Naive thymus-derived CD8-positive, alpha-beta T cell (primary cell): ENCODE measurements around the gene NISCH. TPM values are rescaled to one million over a fixed set of nuclear protein-coding genes. Genes with fewer than 3 reads are reported as not detected.

Experiments
- ATAC-seq, 2 donors: fragments of 150-1000 bp; cut with Tn5 transposase in 1 of 2; sonication (Bioruptor Pico), chemical (Tn5 transposase) in 1 of 2; 1 replicate in 1 of 2; 2 replicates in 1 of 2; pipeline ENCODE4 v1.10.0; 2021; ENCODE audit warnings: mild to moderate bottlenecking in 2 of 2, moderate library complexity in 2 of 2
- POLR2A ChIA-PET: fragments of 350-600 bp; sonication (Branson Sonifier 250); formaldehyde crosslinking; loops from one replicate; lab custom pipeline; 2021; ENCODE audit warnings: antibody characterized with exemption; lab: Charles Lee
- DNase-seq, 10 donors: peaks; one replicate each; pipeline versions ENCODE4 v3.0.0 to v3.0.0-alpha.2; 2020 to 2022
- H3K27ac Mint-ChIP-seq, 10 donors: one replicate each; pipeline ENCODE4 v1.8.0; 2020 to 2022; ENCODE audit warnings: mild to moderate bottlenecking in 10 of 10, mixed read lengths in 10 of 10, moderate library complexity in 4 of 10, inconsistent platforms in 1 of 10
- H3K27me3 Mint-ChIP-seq, 5 donors: one replicate each; pipeline ENCODE4 v1.8.0; 2021 to 2022; ENCODE audit warnings: mixed read lengths in 5 of 5
- H3K36me3 Mint-ChIP-seq, 3 donors: one replicate each; pipeline ENCODE4 v1.8.0; 2020 to 2022; ENCODE audit warnings: mixed read lengths in 3 of 3, mild to moderate bottlenecking in 2 of 3, inconsistent platforms in 1 of 3
- H3K4me1 Mint-ChIP-seq, 4 donors: one replicate each; pipeline ENCODE4 v1.8.0; 2021 to 2022; ENCODE audit warnings: mixed read lengths in 4 of 4
- H3K4me3 Mint-ChIP-seq, 10 donors: one replicate each; pipeline ENCODE4 v1.8.0; 2020 to 2022; ENCODE audit warnings: mild to moderate bottlenecking in 10 of 10, mixed read lengths in 10 of 10, moderate library complexity in 6 of 10, inconsistent platforms in 1 of 10
- H3K9me3 Mint-ChIP-seq, 9 donors: one replicate each; pipeline ENCODE4 v1.8.0; 2020 to 2022; ENCODE audit warnings: mixed read lengths in 9 of 9, mild to moderate bottlenecking in 3 of 9, inconsistent platforms in 1 of 9, moderate library complexity in 1 of 9
- polyA plus RNA-seq, 3 donors: library from polyadenylated mRNA; unstranded; fragments of 300-500 nt; fragmentation: Illumina TruSeq; gene quantifications; one replicate each; pipeline ENCODE4 v1.2.3, GENCODE V29; 2021
- total RNA-seq, 8 experiments: library from RNA in 2 of 8; stranded (reverse) in 2 of 8; gene quantifications; one replicate each; pipeline ENCODE4 v1.2.3 and lab custom pipeline; 2021 to 2026

NISCH gene
- 100 to 1,000 TPM; 180 to 191 TPM for total RNA-seq
- 10 to 100 TPM; 17.8 to 30.1 (median 20.4) TPM for polyA plus RNA-seq
- 152 to 281 (median 197) reads per million in 6 experiments for total RNA-seq (lab: John Stamatoyannopoulos, UW)

GRCh38 chr3:52455283-52456168 is at the start of gene NISCH:
TSS of gene NISCH (plus strand) at chr3:52455604. CDS start at chr3:52455642, 38 bp downstream.
- peaks cover 19 to 55% (median 40%) of the 10 kb centered on the region in 4 donors for H3K4me1 Mint-ChIP-seq

GRCh38 chr3:52406231-52406661 is 49.2 kb upstream of the NISCH start:
- H3K27ac Mint-ChIP-seq = peak overlapping the region in 2 of 10 donors; percentile 29 to 52
- peaks cover 18 to 26% (median 22%) of the 10 kb centered on the region in 4 donors for H3K4me1 Mint-ChIP-seq
- H3K27me3 Mint-ChIP-seq = no peaks in the 10 kb centered on the region
- peak in 1 of 10 donors; percentile 60 for DNase-seq
- H3K9me3 Mint-ChIP-seq = no peaks in the 10 kb centered on the region
- peaks cover 0 to 62% (median 6%) of the 10 kb centered on the region in 3 donors for H3K36me3 Mint-ChIP-seq
- POLR2A ChIA-PET = interaction anchor here (1.0 kb wide), 1 partner anchor 251 kb away, joined by 3 read pairs; no protein-coding TSS in a partner anchor
- ATAC-seq = no peak
- H3K4me3 Mint-ChIP-seq = peak overlapping the region in 1 of 10 donors; percentile 48

More at GRCh38 chr3:52455283-52456168, at the start of gene NISCH:
- peak within 1 kb of the TSS; percentile 88 to 99 (median 94) for H3K4me3 Mint-ChIP-seq
- no peaks in the 10 kb centered on the region for H3K27me3 Mint-ChIP-seq
- ATAC-seq = peak; percentile 93 to 95
- peaks cover 0 to 31% (median 10%) of the 10 kb centered on the region in 3 donors for H3K36me3 Mint-ChIP-seq
- H3K9me3 Mint-ChIP-seq = no peaks in the 10 kb centered on the region
- peak; percentile 91 to 99 (median 97) for DNase-seq
- H3K27ac Mint-ChIP-seq = peak within 1 kb of the TSS; percentile 98 to 100 (median 99)
- POLR2A ChIA-PET = interaction anchor here (0.6 to 2.0 kb wide), 4 partner anchors 10 to 403 kb away, joined by 3 to 7 read pairs (median 3); partner anchors contain the start of gene SEMA3G

GRCh38 chr3:52406791-52407510 is 48.5 kb upstream of the NISCH start:
- H3K4me3 Mint-ChIP-seq = peak overlapping the region in 1 of 10 donors; percentile 48
- peaks cover 0 to 55% (median 6%) of the 10 kb centered on the region in 3 donors for H3K36me3 Mint-ChIP-seq
- POLR2A ChIA-PET = interaction anchor here (1.0 kb wide), 1 partner anchor 252 kb away, joined by 3 read pairs; no protein-coding TSS in a partner anchor
- H3K4me1 Mint-ChIP-seq = peaks cover 21 to 33% (median 29%) of the 10 kb centered on the region in 4 donors
- peak overlapping the region in 5 of 10 donors; percentile 17 to 65 (median 47) for H3K27ac Mint-ChIP-seq
- DNase-seq (peak in 1 of 10 donors; percentile 59), ATAC-seq (no peak)
- H3K27me3 Mint-ChIP-seq = no peaks in the 10 kb centered on the region
- H3K9me3 Mint-ChIP-seq = no peaks in the 10 kb centered on the region

GRCh38 chr3:52407779-52408178 is 47.6 kb upstream of the NISCH start:
- Mint-ChIP-seq H3K27me3 (no peaks in the 10 kb centered on the region), H3K36me3 (peaks cover 0 to 47% (median 2%) of the 10 kb centered on the region in 3 donors), H3K4me1 (peaks cover 19 to 41% (median 37%) of the 10 kb centered on the region in 4 donors), H3K4me3 (peak overlapping the region in 9 of 10 donors; percentile 2 to 94 (median 91)), H3K27ac (peak overlapping the region in 9 of 10 donors; percentile 76 to 99 (median 96)), H3K9me3 (no peaks in the 10 kb centered on the region)
- POLR2A ChIA-PET = no interaction called here
- DNase-seq = peak in 1 of 10 donors; percentile 54
- no peak for ATAC-seq

- no peak for ATAC-seq
- Mint-ChIP-seq H3K4me3 (peak overlapping the region; percentile 79 to 98 (median 92)), H3K9me3 (no peaks in the 10 kb centered on the region), H3K27ac (peak overlapping the region; percentile 78 to 99 (median 96)), H3K36me3 (peaks cover 0 to 40% (median 2%) of the 10 kb centered on the region in 3 donors), H3K27me3 (no peaks in the 10 kb centered on the region), H3K4me1 (peaks cover 19 to 43% (median 42%) of the 10 kb centered on the region in 4 donors)
- POLR2A ChIA-PET = no interaction called here
- peak in 1 of 10 donors; percentile 60 for DNase-seq
Observed at GRCh38 chr3:52408466-52408865, 46.9 kb upstream of the NISCH start.

- peaks cover 0 to 19% (median 0%) of the 10 kb centered on the region in 3 donors for H3K36me3 Mint-ChIP-seq
- no peaks in the 10 kb centered on the region for H3K27me3 Mint-ChIP-seq
- no peaks in the 10 kb centered on the region for H3K9me3 Mint-ChIP-seq
- H3K4me3 Mint-ChIP-seq = no peak overlapping the region
- peaks cover 11 to 28% (median 24%) of the 10 kb centered on the region in 4 donors for H3K4me1 Mint-ChIP-seq
- DNase-seq = no peak
- ATAC-seq = no peak
- H3K27ac Mint-ChIP-seq = peak overlapping the region in 1 of 10 donors; percentile 34
- POLR2A ChIA-PET = interaction anchor here (1.6 kb wide), 1 partner anchor 32 kb away, joined by 5 read pairs; no protein-coding TSS in a partner anchor
Observed at GRCh38 chr3:52415800-52416199, 39.6 kb upstream of the NISCH start.

- Mint-ChIP-seq H3K36me3 (peaks cover 0 to 9% (median 0%) of the 10 kb centered on the region in 3 donors), H3K4me1 (peaks cover 2 to 7% (median 6%) of the 10 kb centered on the region in 4 donors), H3K9me3 (no peaks in the 10 kb centered on the region), H3K27me3 (no peaks in the 10 kb centered on the region), H3K4me3 (no peak overlapping the region), H3K27ac (peak overlapping the region in 2 of 10 donors; percentile 2 to 17)
- DNase-seq (no peak), ATAC-seq (no peak)
- POLR2A ChIA-PET = no interaction called here
Observed at GRCh38 chr3:52420388-52420787, 35.0 kb upstream of the NISCH start.

- peak in 1 of 10 donors; percentile 44 for DNase-seq
- Mint-ChIP-seq H3K4me3 (no peak overlapping the region), H3K36me3 (peaks cover 0 to 4% (median 0%) of the 10 kb centered on the region in 3 donors), H3K27me3 (no peaks in the 10 kb centered on the region), H3K27ac (no peak overlapping the region), H3K4me1 (peaks cover 1 to 7% (median 2%) of the 10 kb centered on the region in 4 donors), H3K9me3 (no peaks in the 10 kb centered on the region)
- POLR2A ChIA-PET = interaction anchor here (1.2 kb wide), 1 partner anchor 10 kb away, joined by 3 read pairs; no protein-coding TSS in a partner anchor
- ATAC-seq = no peak
Observed at GRCh38 chr3:52422669-52423068, 32.7 kb upstream of the NISCH start.

GRCh38 chr3:52423173-52423572 is 32.2 kb upstream of the NISCH start:
- H3K27ac Mint-ChIP-seq = no peak overlapping the region
- no peaks in the 10 kb centered on the region for H3K27me3 Mint-ChIP-seq
- ATAC-seq = no peak
- peaks cover 0 to 4% (median 0%) of the 10 kb centered on the region in 3 donors for H3K36me3 Mint-ChIP-seq
- POLR2A ChIA-PET = interaction anchor here (1.2 kb wide), 1 partner anchor 10 kb away, joined by 3 read pairs; no protein-coding TSS in a partner anchor
- H3K4me1 Mint-ChIP-seq = peaks cover 1 to 7% (median 2%) of the 10 kb centered on the region in 4 donors
- no peak for DNase-seq
- no peaks in the 10 kb centered on the region for H3K9me3 Mint-ChIP-seq
- H3K4me3 Mint-ChIP-seq = no peak overlapping the region

- ATAC-seq = peak; percentile 67 to 70
- Mint-ChIP-seq H3K4me1 (peaks cover 0 to 3% (median 0%) of the 10 kb centered on the region in 4 donors), H3K9me3 (no peaks in the 10 kb centered on the region), H3K27ac (peak overlapping the region in 3 of 10 donors; percentile 12 to 75 (median 31)), H3K27me3 (peaks cover 0 to 1% (median 0%) of the 10 kb centered on the region in 5 donors), H3K36me3 (no peaks in the 10 kb centered on the region), H3K4me3 (no peak overlapping the region)
- DNase-seq = peak in 5 of 10 donors; percentile 28 to 65 (median 41)
- POLR2A ChIA-PET = interaction anchor here (0.6 to 0.7 kb wide), 2 partner anchors 16 to 185 kb away, joined by 3 read pairs; no protein-coding TSS in a partner anchor
Observed at GRCh38 chr3:52428151-52429005, 27.0 kb upstream of the NISCH start.

GRCh38 chr3:52429031-52429430 is 26.4 kb upstream of the NISCH start:
- POLR2A ChIA-PET = interaction anchor here (0.7 kb wide), 1 partner anchor 184 kb away, joined by 3 read pairs; no protein-coding TSS in a partner anchor
- ATAC-seq (no peak), DNase-seq (peak in 1 of 10 donors; percentile 50)
- Mint-ChIP-seq H3K4me3 (no peak overlapping the region), H3K4me1 (peaks cover 0 to 3% (median 0%) of the 10 kb centered on the region in 4 donors), H3K27ac (no peak overlapping the region), H3K36me3 (no peaks in the 10 kb centered on the region), H3K27me3 (peaks cover 0 to 1% (median 0%) of the 10 kb centered on the region in 5 donors), H3K9me3 (no peaks in the 10 kb centered on the region)
